ENCODE measurements around the gene TBX18.

TBX18 gene

GRCh38 chr6:84743616-84744015 lies 20.8 kb downstream of the TBX18 start:
- no peak for DNase-seq

DNA sequence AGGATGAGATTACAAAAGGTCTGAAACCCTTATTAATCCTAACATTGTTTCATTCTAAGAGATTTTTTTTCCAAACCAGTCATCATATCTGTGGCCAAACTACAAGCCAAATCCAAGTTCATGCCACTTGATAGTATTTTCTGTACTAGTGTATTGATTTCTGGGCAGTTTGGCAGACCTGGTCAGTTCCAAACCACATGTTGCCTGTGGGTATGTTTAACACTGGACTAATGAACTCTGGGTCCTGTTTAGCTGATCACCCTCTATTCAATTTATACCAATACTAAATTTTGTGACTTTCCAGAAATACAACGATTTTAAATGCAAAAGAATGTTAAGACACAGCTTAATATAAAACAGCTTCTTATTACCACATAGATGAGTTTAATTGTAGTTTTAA lies 24.0 kb downstream of the TBX18 start:
- DNase-seq = no peak

GRCh38 chr6:84739866-84740208 lies 24.6 kb downstream of the TBX18 start:
- DNase-seq = no peak

GRCh38 chr6:84738996-84739865 lies 25.2 kb downstream of the TBX18 start:
- no peak for DNase-seq

GRCh38 chr6:84733889-84734288 lies 30.5 kb downstream of the TBX18 start:
- no peak for DNase-seq

- DNase-seq = no peak
These were observed 32.5 kb downstream of the TBX18 start for GRCh38 chr6:84731901-84732300.

GRCh38 chr6:84731401-84731800 lies 33.0 kb downstream of the TBX18 start:
- DNase-seq = no peak

DNA sequence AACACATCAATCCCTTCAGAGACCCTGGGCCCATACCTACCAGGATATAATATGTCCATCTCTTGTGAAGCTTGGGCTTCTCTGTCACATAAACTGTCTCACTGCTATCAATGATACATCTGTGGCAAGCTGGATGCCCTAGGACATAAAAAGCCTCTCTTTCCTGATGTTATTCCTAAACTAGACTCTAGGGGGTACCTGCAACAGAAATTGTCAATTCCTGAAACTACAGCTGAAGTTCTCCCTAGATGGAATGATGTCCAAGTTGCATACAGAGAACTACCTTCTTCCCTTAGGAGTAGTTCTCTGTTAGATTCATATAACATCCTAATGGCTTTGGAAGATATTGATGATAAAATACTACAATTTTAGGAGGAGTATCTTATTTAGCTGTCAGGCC lies 35.8 kb downstream of the TBX18 start:
- no peak for DNase-seq

- no peak for DNase-seq
These were observed 45.2 kb downstream of the TBX18 start for GRCh38 chr6:84719152-84719551.

DNA sequence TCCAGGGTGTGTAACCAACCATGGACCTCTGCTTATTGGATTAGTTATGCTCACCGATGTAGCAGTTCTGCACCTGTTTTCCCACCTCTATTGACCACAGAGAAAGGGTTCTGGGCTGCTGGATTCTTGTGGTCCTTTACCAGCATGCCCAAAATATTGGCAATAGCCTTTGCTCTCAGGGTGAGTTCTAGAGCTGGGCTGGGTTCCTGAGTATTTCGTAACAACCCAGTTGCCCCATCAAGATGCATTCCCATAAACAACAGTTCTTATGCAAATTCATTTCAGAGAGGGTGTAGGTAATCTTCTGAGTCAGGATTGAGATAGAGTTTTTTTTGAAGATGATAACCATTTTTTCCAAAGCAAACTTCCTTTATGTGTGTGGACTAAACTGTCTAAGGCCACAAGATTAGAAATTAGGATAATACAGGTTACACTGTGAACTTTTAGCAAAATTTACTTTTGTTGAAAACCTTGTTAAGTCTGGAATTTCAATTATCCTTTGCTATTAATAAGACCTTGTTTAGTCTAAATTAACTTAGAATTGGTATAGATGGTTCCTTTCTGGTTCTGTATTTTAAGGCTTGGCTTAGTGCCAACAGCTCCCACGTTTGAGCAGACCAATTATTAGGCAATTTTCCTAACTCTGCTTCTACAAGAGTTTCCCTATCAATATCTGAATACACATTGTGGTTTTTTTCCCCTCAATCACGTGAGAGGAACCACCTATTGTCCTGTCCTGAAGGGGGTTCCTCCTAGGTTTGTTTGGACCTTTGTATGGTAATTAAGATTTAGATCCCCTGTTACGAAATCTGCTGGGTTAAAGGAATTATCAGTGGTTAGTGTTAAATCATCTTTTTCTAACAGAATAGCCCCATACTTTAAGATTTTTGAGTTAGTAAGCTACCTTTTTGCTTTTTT lies 46.1 kb downstream of the TBX18 start:
- DNase-seq = no peak

DNA sequence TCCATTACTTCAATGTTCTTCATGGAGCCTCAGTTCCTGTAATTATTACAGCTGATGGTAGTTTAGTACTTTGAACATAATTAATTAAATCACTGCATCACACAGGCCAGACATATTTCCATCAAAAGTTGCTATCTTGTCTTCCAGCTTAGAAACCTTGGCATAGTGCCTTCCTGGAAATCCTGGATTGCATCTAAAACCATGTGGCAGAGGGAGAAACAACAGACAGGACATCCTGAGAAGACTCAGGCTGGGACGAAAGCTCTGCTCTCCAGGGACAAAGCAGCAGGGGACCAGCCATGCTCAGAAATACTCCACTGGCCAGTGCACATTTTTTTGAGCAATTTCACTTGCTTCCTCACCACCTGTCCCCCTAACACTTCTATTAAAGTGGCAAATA lies 55.3 kb downstream of the TBX18 start:
- DNase-seq = no peak

GRCh38 chr6:84707171-84707570 lies 57.2 kb downstream of the TBX18 start:
- no peak for DNase-seq

- no peak for DNase-seq
These were observed 68.2 kb downstream of the TBX18 start for GRCh38 chr6:84696166-84696565.

GRCh38 chr6:84691978-84692623 lies 72.3 kb downstream of the TBX18 start:
- no peak for DNase-seq

DNA sequence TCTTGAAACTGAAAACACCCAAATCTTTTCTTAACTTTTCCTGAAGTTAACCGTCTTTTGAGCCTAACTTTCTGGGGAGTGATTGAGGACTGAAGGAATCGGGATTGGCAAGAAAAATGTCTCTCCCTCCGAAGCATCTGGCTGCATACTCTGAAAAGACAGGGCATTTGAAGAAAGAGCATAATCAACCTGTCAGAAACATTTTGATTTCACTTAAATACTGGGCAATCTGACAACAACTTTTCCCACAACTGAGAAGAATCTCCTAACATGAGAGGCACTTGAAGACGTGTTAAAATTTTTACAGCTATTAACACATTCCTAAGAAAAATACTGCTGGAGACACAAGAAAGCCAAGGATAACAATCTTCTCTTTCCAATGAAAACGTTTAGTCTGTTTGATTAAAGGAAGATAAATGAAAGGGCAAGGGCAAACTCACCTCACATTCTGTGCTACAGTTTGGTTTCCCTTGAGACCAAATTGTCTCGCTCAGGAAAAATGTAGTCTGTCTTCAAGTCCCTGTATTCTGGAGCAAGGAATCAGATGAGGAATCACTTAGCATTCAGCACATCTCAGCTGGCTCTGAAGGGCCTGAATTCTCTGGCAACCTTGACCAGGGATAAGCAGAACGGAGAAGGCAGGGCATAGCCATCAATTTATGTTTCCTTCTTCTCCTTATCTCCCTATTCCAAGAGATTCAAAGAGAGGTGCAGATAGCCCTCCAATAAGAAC lies 76.1 kb downstream of the TBX18 start:
- DNase-seq = no peak

GRCh38 chr6:84687431-84687830 lies 77.0 kb downstream of the TBX18 start:
- DNase-seq = no peak

DNA sequence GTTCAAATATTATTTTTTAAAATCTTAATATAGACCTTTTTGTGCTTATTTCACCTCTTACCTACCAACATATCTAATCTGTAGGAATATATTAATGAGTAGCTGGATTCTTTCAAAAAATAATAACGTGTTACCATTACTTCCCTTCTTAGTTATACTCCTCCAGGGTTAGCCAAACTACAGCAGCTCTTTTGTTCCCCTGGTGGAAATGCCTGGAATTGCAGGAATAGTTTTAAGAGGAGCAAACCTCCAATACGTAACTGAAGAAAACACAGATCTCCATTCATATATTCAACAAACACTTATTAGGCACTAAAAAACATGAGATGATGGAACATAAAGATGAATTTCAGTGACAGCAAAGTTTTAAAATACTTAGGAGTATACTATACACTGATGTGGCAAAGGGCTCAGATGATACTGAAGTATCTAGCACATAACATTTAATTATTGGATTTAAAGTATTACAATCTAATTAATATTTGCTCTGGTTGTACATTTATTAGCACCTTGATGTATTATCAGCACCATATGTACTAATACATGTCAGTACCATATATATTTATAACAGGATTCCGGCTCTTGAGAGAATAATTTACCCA lies 78.3 kb downstream of the TBX18 start:
- DNase-seq = no peak

- no peak for DNase-seq
These were observed 82.6 kb downstream of the TBX18 start for GRCh38 chr6:84681693-84682326.

- DNase-seq = no peak
These were observed 88.7 kb downstream of the TBX18 start for GRCh38 chr6:84675651-84676050.

DNA sequence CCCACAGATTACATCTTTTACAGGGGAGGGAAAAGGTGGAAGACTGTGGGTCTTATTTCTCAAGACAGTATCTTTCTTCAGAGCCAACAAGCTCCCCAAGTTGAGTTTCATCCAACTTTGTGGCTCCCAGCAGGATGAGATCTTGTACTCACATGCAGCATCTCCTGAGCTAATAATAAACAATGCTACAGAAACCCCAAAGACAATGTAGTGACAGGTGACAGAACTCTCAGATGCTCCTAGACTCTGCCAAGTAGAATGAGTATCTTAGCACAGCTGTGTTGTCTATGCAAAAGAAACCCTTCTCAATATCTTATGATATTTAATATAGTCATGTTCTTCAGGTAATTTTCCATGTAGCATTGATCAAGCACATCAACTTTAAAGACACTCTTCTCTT lies 90.0 kb downstream of the TBX18 start:
- DNase-seq = no peak

GRCh38 chr6:84671183-84671582 lies 93.2 kb downstream of the TBX18 start:
- no peak for DNase-seq

- DNase-seq = no peak
These were observed 94.5 kb downstream of the TBX18 start for GRCh38 chr6:84669945-84670344.
